Measurements from ENCODE around the gene KANK2.

Gene KANK2

GRCh38 chr19:11198175-11198534 is 810 bp upstream of the KANK2 start:
- H3K4me3 ChIP-seq (ENCODE audit: low read depth, low read length): peak overlapping the region; percentile 81
- TF ChIP-seq CTCF (IDR thresholded peaks at IDR 0.05; ENCODE audit: control insufficient read depth, extremely low read depth, insufficient read depth): no peak
- DNase-seq (ENCODE audit: low read depth): no peak

- peak overlapping the region; percentile 81 for H3K4me3 ChIP-seq (ENCODE audit: low read depth, low read length)
- no peak for TF ChIP-seq CTCF (IDR thresholded peaks at IDR 0.05; ENCODE audit: control insufficient read depth, extremely low read depth, insufficient read depth)
- no peak for DNase-seq (ENCODE audit: low read depth)
Observed at GRCh38 chr19:11196406-11197287, 698 bp downstream of the KANK2 start.

GRCh38 chr19:11195681-11196080 is 1.7 kb downstream of the KANK2 start:
- DNase-seq (ENCODE audit: low read depth): no peak
- H3K4me3 ChIP-seq (ENCODE audit: low read depth, low read length): no peak overlapping the region
- no peak for TF ChIP-seq CTCF (IDR thresholded peaks at IDR 0.05; ENCODE audit: control insufficient read depth, extremely low read depth, insufficient read depth)

DNA sequence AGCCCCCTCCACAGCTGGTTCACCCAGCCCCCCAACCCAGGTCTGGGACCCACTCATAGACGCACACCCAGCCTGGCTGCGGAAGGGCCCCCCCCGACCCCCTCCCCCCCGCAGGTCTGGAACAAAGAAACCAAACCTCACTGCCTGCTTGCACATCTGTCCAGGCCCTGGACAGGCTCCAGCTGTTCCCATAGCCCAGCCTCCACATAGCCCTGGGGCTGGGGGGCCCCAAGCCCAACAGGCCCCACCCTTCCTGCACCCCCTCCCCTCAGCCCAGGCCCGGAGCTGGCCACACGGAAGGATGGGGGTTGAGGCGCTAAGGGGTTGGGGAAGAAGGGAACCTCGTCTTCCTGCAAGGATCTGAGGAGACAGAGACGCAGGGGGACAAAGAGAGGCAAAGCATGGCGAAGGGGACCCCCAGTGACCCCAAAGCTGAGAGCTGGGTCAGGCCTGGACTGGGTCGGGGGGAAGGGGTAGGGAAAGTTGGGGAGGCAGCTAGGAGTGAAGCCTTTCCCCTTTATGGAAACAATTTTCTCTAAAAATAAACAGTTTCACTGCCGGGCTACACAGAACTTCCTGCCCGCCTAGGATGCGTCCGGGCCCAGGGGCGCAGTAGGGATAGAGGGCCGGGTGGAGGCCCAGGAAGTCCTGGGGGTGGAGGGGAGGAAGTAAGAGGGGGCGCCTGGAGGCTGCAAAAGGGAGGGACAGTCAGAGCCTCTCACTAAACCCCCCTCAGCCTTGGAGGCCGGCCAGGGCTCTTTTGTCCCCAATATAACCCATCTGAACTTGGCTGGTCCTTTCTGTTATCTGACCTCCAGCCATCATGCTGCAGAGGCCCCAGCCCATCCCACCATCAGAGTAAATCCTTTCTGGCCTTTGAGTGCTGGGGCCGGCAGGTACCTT is 2.4 kb downstream of the KANK2 start:
- no peak for DNase-seq (ENCODE audit: low read depth)
- H3K4me3 ChIP-seq (ENCODE audit: low read depth, low read length): no peak overlapping the region
- no peak for TF ChIP-seq CTCF (IDR thresholded peaks at IDR 0.05; ENCODE audit: control insufficient read depth, extremely low read depth, insufficient read depth)

- DNase-seq (ENCODE audit: low read depth): no peak
- no peak overlapping the region for H3K4me3 ChIP-seq (ENCODE audit: low read depth, low read length)
- no peak for TF ChIP-seq CTCF (IDR thresholded peaks at IDR 0.05; ENCODE audit: control insufficient read depth, extremely low read depth, insufficient read depth)
Observed at GRCh38 chr19:11194173-11194572, 3.2 kb downstream of the KANK2 start.

GRCh38 chr19:11192957-11193939 is 4.1 kb downstream of the KANK2 start:
- no peak overlapping the region for H3K4me3 ChIP-seq (ENCODE audit: low read depth, low read length)
- no peak for DNase-seq (ENCODE audit: low read depth)
- TF ChIP-seq CTCF (IDR thresholded peaks at IDR 0.05; ENCODE audit: control insufficient read depth, extremely low read depth, insufficient read depth): no peak

Measured in LNCaP clone FGC (cell line).